GM23338 (cell line): ENCODE measurements around the gene ZKSCAN2. TPM values are rescaled to one million over a fixed set of nuclear protein-coding genes. Genes with fewer than 3 reads are reported as not detected.

Source experiments
- ATAC-seq: fragments of 200-7000 bp; cut with Tn5 transposase; 3 replicates; pipeline ENCODE4 v1.9.1; 2020
- DNase-seq: peaks from one replicate; pipeline ENCODE4 v3.0.0-alpha.2; 2015; ENCODE audit warnings: low spot score
- H2AFZ ChIP-seq: fragments of 200-600 bp; sonication (generic); 2 replicates; pipeline ENCODE4 v1.8.0; 2016; ENCODE audit warnings: antibody characterized with exemption, mild to moderate bottlenecking, moderate library complexity
- H3F3A ChIP-seq: fragments of 200-600 bp; sonication (generic); replicated peaks from 2 replicates; pipeline ENCODE4 v1.8.0; 2017; ENCODE audit warnings: antibody characterized with exemption, mixed run types, low read depth
- H3K27ac ChIP-seq: fragments of 200-600 bp; sonication (generic); 2 replicates; pipeline ENCODE4 v1.6.1; 2016; ENCODE audit warnings: low read depth
- H3K27me3 ChIP-seq: fragments of 200-600 bp; sonication (generic); 2 replicates; pipeline ENCODE4 v1.8.0; 2016; ENCODE audit warnings: mild to moderate bottlenecking, mixed run types, moderate library complexity; ENCODE audit not compliant: insufficient read depth
- H3K36me3 ChIP-seq: fragments of 200-600 bp; sonication (generic); 2 replicates; pipeline ENCODE4 v1.8.0; 2016; ENCODE audit warnings: mild to moderate bottlenecking; ENCODE audit not compliant: insufficient read depth
- H3K4me1 ChIP-seq: fragments of 200-600 bp; sonication (generic); 2 replicates; pipeline ENCODE4 v1.8.0; 2016; ENCODE audit warnings: mild to moderate bottlenecking, moderate library complexity; ENCODE audit not compliant: insufficient read depth
- H3K4me2 ChIP-seq: fragments of 200-600 bp; sonication (generic); 2 replicates; pipeline ENCODE4 v1.7.1; 2017; ENCODE audit warnings: mixed run types
- H3K4me3 ChIP-seq: fragments of 200-600 bp; sonication (generic); 2 replicates; pipeline ENCODE4 v1.6.1; 2016; ENCODE audit warnings: mixed run types
- H3K79me2 ChIP-seq: fragments of 200-600 bp; sonication (generic); replicated peaks from 2 replicates; pipeline ENCODE4 v1.8.0; 2017; ENCODE audit warnings: mild to moderate bottlenecking; ENCODE audit not compliant: insufficient read depth
- H3K9me2 ChIP-seq: fragments of 200-600 bp; sonication (generic); 2 replicates; pipeline ENCODE4 v1.8.0; 2017; ENCODE audit not compliant: insufficient read depth
- H4K20me1 ChIP-seq: fragments of 200-600 bp; sonication (generic); replicated peaks from 2 replicates; pipeline ENCODE4 v1.8.0; 2017; ENCODE audit warnings: mild to moderate bottlenecking; ENCODE audit not compliant: insufficient read depth
- H3K27ac Mint-ChIP-seq: 2 replicates; pipeline ENCODE4 v1.8.0; 2020; ENCODE audit warnings: inconsistent platforms, mild to moderate bottlenecking, moderate library complexity, mixed read lengths
- H3K27me3 Mint-ChIP-seq: 3 replicates; pipeline ENCODE4 v1.8.0; 2022; ENCODE audit warnings: low read depth, mild to moderate bottlenecking, moderate library complexity, mixed read lengths, inconsistent platforms; ENCODE audit not compliant: insufficient read depth, poor library complexity
- H3K36me3 Mint-ChIP-seq: 3 replicates; pipeline ENCODE4 v1.8.0; 2021; ENCODE audit warnings: low read depth, mild to moderate bottlenecking, inconsistent platforms, moderate library complexity, mixed read lengths
- H3K4me1 Mint-ChIP-seq: 3 replicates; pipeline ENCODE4 v1.8.0; 2020; ENCODE audit warnings: mild to moderate bottlenecking, inconsistent platforms, mixed read lengths
- H3K4me3 Mint-ChIP-seq: 3 replicates; pipeline ENCODE4 v1.8.0; 2021; ENCODE audit warnings: moderate library complexity, mild to moderate bottlenecking, inconsistent platforms, mixed read lengths
- H3K9me3 Mint-ChIP-seq: 3 replicates; pipeline ENCODE4 v1.8.0; 2020; ENCODE audit warnings: moderate library complexity, mild to moderate bottlenecking, inconsistent platforms, mixed read lengths
- CREB1 ChIP-seq: fragments of 250-450 bp; sonication (Bioruptor Pico); IDR thresholded peaks from 2 replicates; pipeline ENCODE4 v1.5.0; 2020; ENCODE audit warnings: low read depth, mild to moderate bottlenecking, moderate library complexity
- EZH2 ChIP-seq: fragments of 200-600 bp; sonication (generic); IDR thresholded peaks from one replicate; pipeline ENCODE4 v1.8.0; 2017; ENCODE audit warnings: antibody characterized with exemption, mild to moderate bottlenecking, low read depth; ENCODE audit not compliant: unreplicated experiment
- JUNB ChIP-seq: IDR thresholded peaks from one replicate; pipeline ENCODE4 v1.6.1; 2016; ENCODE audit warnings: antibody characterized with exemption; ENCODE audit not compliant: unreplicated experiment
- NANOG ChIP-seq: IDR thresholded peaks from 2 replicates; pipeline ENCODE4 v1.6.1; 2016; ENCODE audit warnings: antibody characterized with exemption, borderline replicate concordance
- POLR2AphosphoS5 ChIP-seq: IDR thresholded peaks from 2 replicates; pipeline ENCODE4 v1.6.1; 2016; ENCODE audit warnings: antibody characterized with exemption, low read depth
- STAT1 ChIP-seq: IDR thresholded peaks from one replicate; pipeline ENCODE4 v1.6.1; 2016; ENCODE audit warnings: antibody characterized with exemption; ENCODE audit not compliant: unreplicated experiment
- ZNF114 ChIP-seq: fragments of 250-450 bp; sonication (Bioruptor Pico); IDR thresholded peaks from 2 replicates; pipeline ENCODE4 v1.5.0; 2020; ENCODE audit warnings: mild to moderate bottlenecking, moderate library complexity
- ZNF331 ChIP-seq: fragments of 250-450 bp; sonication (Bioruptor Pico); IDR thresholded peaks from 2 replicates; pipeline ENCODE4 v1.5.0; 2020; ENCODE audit warnings: low read depth, mild to moderate bottlenecking, moderate library complexity
- ZNF462 ChIP-seq: fragments of 250-450 bp; sonication (Bioruptor Pico); IDR thresholded peaks from 2 replicates; pipeline ENCODE4 v1.5.0; 2020; ENCODE audit warnings: mild to moderate bottlenecking, moderate library complexity
- polyA plus RNA-seq: library from polyadenylated mRNA; unstranded; fragments of >200 nt; fragmentation: Nextera tagmentation; extraction: Ambion mirVana; gene quantifications from 2 replicates; pipeline ENCODE4 v1.2.1, GENCODE V29; 2016
- total RNA-seq: library from RNA; depleted of rRNA; stranded (reverse); fragments of >200 nt; shearing (Covaris generic); gene quantifications from 2 replicates; pipeline ENCODE4 v1.2.3, GENCODE V29; 2014
- TF ChIP-seq, protein P1 (sequence below), 2 experiments: fragments of 200-600 bp in 1 of 2; sonication (generic) in 1 of 2; conservative IDR thresholded peaks; 2 replicates each; pipeline versions ENCODE4 v1.5.1 to v1.6.1; 2016 to 2017; ENCODE audit warnings: antibody characterized with exemption in 2 of 2, low read depth in 2 of 2, mild to moderate bottlenecking in 2 of 2, moderate library complexity in 1 of 2
- TF ChIP-seq, protein P2 (sequence below): IDR thresholded peaks from one replicate; pipeline ENCODE4 v1.6.1; 2018; ENCODE audit warnings: antibody characterized with exemption; ENCODE audit not compliant: unreplicated experiment

The ZKSCAN2 gene
- total and polyA plus RNA-seq, 2 experiments from 2014 or later = 2.0 to 8.8 TPM

GRCh38 chr16:25223964-25224363 is 33.7 kb downstream of the ZKSCAN2 start (continued):
- TF ChIP-seq, protein P1, sequence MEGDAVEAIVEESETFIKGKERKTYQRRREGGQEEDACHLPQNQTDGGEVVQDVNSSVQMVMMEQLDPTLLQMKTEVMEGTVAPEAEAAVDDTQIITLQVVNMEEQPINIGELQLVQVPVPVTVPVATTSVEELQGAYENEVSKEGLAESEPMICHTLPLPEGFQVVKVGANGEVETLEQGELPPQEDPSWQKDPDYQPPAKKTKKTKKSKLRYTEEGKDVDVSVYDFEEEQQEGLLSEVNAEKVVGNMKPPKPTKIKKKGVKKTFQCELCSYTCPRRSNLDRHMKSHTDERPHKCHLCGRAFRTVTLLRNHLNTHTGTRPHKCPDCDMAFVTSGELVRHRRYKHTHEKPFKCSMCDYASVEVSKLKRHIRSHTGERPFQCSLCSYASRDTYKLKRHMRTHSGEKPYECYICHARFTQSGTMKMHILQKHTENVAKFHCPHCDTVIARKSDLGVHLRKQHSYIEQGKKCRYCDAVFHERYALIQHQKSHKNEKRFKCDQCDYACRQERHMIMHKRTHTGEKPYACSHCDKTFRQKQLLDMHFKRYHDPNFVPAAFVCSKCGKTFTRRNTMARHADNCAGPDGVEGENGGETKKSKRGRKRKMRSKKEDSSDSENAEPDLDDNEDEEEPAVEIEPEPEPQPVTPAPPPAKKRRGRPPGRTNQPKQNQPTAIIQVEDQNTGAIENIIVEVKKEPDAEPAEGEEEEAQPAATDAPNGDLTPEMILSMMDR (conservative IDR thresholded peaks at IDR 0.05; ENCODE audit: low read depth in 2 of 2) = no peak
- no peak for TF ChIP-seq STAT1
- TF ChIP-seq EZH2 = no peak
- TF ChIP-seq ZNF331 (CRISPR knock-in tag) = no peak
- no peak for TF ChIP-seq JUNB
- TF ChIP-seq, protein P2, sequence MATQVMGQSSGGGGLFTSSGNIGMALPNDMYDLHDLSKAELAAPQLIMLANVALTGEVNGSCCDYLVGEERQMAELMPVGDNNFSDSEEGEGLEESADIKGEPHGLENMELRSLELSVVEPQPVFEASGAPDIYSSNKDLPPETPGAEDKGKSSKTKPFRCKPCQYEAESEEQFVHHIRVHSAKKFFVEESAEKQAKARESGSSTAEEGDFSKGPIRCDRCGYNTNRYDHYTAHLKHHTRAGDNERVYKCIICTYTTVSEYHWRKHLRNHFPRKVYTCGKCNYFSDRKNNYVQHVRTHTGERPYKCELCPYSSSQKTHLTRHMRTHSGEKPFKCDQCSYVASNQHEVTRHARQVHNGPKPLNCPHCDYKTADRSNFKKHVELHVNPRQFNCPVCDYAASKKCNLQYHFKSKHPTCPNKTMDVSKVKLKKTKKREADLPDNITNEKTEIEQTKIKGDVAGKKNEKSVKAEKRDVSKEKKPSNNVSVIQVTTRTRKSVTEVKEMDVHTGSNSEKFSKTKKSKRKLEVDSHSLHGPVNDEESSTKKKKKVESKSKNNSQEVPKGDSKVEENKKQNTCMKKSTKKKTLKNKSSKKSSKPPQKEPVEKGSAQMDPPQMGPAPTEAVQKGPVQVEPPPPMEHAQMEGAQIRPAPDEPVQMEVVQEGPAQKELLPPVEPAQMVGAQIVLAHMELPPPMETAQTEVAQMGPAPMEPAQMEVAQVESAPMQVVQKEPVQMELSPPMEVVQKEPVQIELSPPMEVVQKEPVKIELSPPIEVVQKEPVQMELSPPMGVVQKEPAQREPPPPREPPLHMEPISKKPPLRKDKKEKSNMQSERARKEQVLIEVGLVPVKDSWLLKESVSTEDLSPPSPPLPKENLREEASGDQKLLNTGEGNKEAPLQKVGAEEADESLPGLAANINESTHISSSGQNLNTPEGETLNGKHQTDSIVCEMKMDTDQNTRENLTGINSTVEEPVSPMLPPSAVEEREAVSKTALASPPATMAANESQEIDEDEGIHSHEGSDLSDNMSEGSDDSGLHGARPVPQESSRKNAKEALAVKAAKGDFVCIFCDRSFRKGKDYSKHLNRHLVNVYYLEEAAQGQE = no peak
- no peak for TF ChIP-seq POLR2AphosphoS5
- no peak for TF ChIP-seq NANOG
- no peak for TF ChIP-seq CREB1 (CRISPR knock-in tag)

- no peaks in the 10 kb centered on the region for H3K27me3 ChIP-seq
- H3K27ac ChIP-seq = no peak overlapping the region
- no peak overlapping the region for H3K4me3 Mint-ChIP-seq
- H3K4me1 ChIP-seq = no peaks in the 10 kb centered on the region
- H4K20me1 ChIP-seq = no peaks in the 10 kb centered on the region
- no peak overlapping the region for H3K4me2 ChIP-seq
- H3K4me1 Mint-ChIP-seq = no peaks in the 10 kb centered on the region
- H3K36me3 ChIP-seq = no peaks in the 10 kb centered on the region
- H3K9me2 ChIP-seq = no peaks in the 10 kb centered on the region
- no peaks in the 10 kb centered on the region for H3F3A ChIP-seq
- H3K27me3 Mint-ChIP-seq = peaks cover 12% of the 10 kb centered on the region
- H3K4me3 ChIP-seq = no peak overlapping the region
- ATAC-seq (no peak), DNase-seq (no peak)
- no peaks in the 10 kb centered on the region for H3K79me2 ChIP-seq
- no peak overlapping the region for H3K27ac Mint-ChIP-seq
- no peaks in the 10 kb centered on the region for H3K36me3 Mint-ChIP-seq
- no peaks in the 10 kb centered on the region for H3K9me3 Mint-ChIP-seq
- no peak overlapping the region for H2AFZ ChIP-seq
- TF ChIP-seq ZNF462 (CRISPR knock-in tag) (no peak), NANOG (no peak), EZH2 (no peak), ZNF114 (CRISPR knock-in tag) (no peak)
- TF ChIP-seq, protein P2 = no peak
Observed at GRCh38 chr16:25222959-25223358, 34.7 kb downstream of the ZKSCAN2 start.
